ENCODE measurements around the gene ADAP1.

ADAP1 gene

GRCh38 chr7:977326-978048 is 23.0 kb upstream of the ADAP1 start:
- Histone ChIP-seq H3K36me3 (peaks cover 11% of the 10 kb centered on the region), H3K27ac (no peak overlapping the region), H3K27me3 (no peaks in the 10 kb centered on the region), H3K4me3 (ENCODE audit: low read depth in 1 of 2, low read length in 1 of 2) (no peak overlapping the region), H3K4me1 (ENCODE audit: control insufficient read depth in 1 of 2, insufficient read depth in 1 of 2, low read depth in 1 of 2, low read length in 1 of 2) (peaks cover 17 to 28% of the 10 kb centered on the region in 2 experiments), H3K9me3 (no peaks in the 10 kb centered on the region)
- no peak for TF ChIP-seq CTCF (IDR thresholded peaks at IDR 0.05)

GRCh38 chr7:976901-977325 is 22.4 kb upstream of the ADAP1 start:
- Histone ChIP-seq H3K9me3 (no peaks in the 10 kb centered on the region), H3K27me3 (no peaks in the 10 kb centered on the region), H3K4me3 (ENCODE audit: low read depth in 1 of 2, low read length in 1 of 2) (no peak overlapping the region), H3K27ac (no peak overlapping the region), H3K36me3 (peaks cover 17% of the 10 kb centered on the region), H3K4me1 (ENCODE audit: control insufficient read depth in 1 of 2, insufficient read depth in 1 of 2, low read depth in 1 of 2, low read length in 1 of 2) (peaks cover 17 to 28% of the 10 kb centered on the region in 2 experiments)
- TF ChIP-seq CTCF (IDR thresholded peaks at IDR 0.05): no peak

- Histone ChIP-seq H3K27me3 (no peaks in the 10 kb centered on the region), H3K27ac (peak overlapping the region; percentile 94), H3K36me3 (peaks cover 22% of the 10 kb centered on the region), H3K9me3 (no peaks in the 10 kb centered on the region), H3K4me3 (ENCODE audit: low read depth in 1 of 2, low read length in 1 of 2) (peak overlapping the region; percentile 93 to 100), H3K4me1 (ENCODE audit: control insufficient read depth in 1 of 2, insufficient read depth in 1 of 2, low read depth in 1 of 2, low read length in 1 of 2) (peaks cover 17 to 28% of the 10 kb centered on the region in 2 experiments)
- no peak for TF ChIP-seq CTCF (IDR thresholded peaks at IDR 0.05)
These were observed 21.4 kb upstream of the ADAP1 start for GRCh38 chr7:975702-976473.

GRCh38 chr7:974820-975681 is 20.6 kb upstream of the ADAP1 start, which contains the start of gene COX19:
COX19 (minus strand) TSS chr7:975549; CDS start chr7:975509, 40 bp downstream.
- peak; percentile 14 for TF ChIP-seq CTCF (IDR thresholded peaks at IDR 0.05)
- H3K4me1 ChIP-seq (ENCODE audit: control insufficient read depth in 1 of 2, insufficient read depth in 1 of 2, low read depth in 1 of 2, low read length in 1 of 2): peaks cover 17 to 28% of the 10 kb centered on the region in 2 experiments
- H3K9me3 ChIP-seq: no peaks in the 10 kb centered on the region
- H3K4me3 ChIP-seq (ENCODE audit: low read depth in 1 of 2, low read length in 1 of 2): peak within 1 kb of the TSS; percentile 93 to 100
- H3K27ac ChIP-seq: peak within 1 kb of the TSS; percentile 94
- peaks cover 27% of the 10 kb centered on the region for H3K36me3 ChIP-seq
- no peaks in the 10 kb centered on the region for H3K27me3 ChIP-seq

GRCh38 chr7:974172-974571 is 19.7 kb upstream of the ADAP1 start:
- Histone ChIP-seq H3K9me3 (no peaks in the 10 kb centered on the region), H3K4me1 (ENCODE audit: control insufficient read depth in 1 of 2, insufficient read depth in 1 of 2, low read depth in 1 of 2, low read length in 1 of 2) (peaks cover 17 to 28% of the 10 kb centered on the region in 2 experiments), H3K27me3 (no peaks in the 10 kb centered on the region), H3K4me3 (ENCODE audit: low read depth in 1 of 2, low read length in 1 of 2) (peak overlapping the region; percentile 93 to 100), H3K27ac (peak overlapping the region; percentile 94), H3K36me3 (peaks cover 34% of the 10 kb centered on the region)
- TF ChIP-seq CTCF (IDR thresholded peaks at IDR 0.05): no peak
